ENCODE measurements around the gene USP2.

- TF ChIP-seq CTCF (IDR thresholded peaks at IDR 0.05; ENCODE audit: borderline replicate concordance, extremely low read depth, low read length, poor library complexity, severe bottlenecking) (peak; percentile 96), EZH2 (IDR thresholded peaks at IDR 0.05; ENCODE audit: borderline replicate concordance, low read depth, low read length, severe bottlenecking) (peak; percentile 71)
Measured at GRCh38 chr11:119381181-119381988, at the start of gene USP2.
